ENCODE results near the gene CIC.

- TF ChIP-seq TCFL5 (CRISPR knock-in tag; conservative IDR thresholded peaks at IDR 0.05), result no peak
- no peak for TF ChIP-seq SMARCC2 (IDR thresholded peaks at IDR 0.05; ENCODE audit: low read depth)
- no peak for TF ChIP-seq SIN3A (IDR thresholded peaks at IDR 0.05; ENCODE audit: borderline replicate concordance in 2 of 2, control insufficient read depth in 1 of 2, low read depth in 2 of 2, low read length in 2 of 2)
- no peak for TF ChIP-seq GABPA (tag; conservative IDR thresholded peaks at IDR 0.05; ENCODE audit: low read depth)
- TF ChIP-seq CTCF (IDR thresholded peaks at IDR 0.05 in 2 of 3, conservative IDR thresholded peaks at IDR 0.05 in 1 of 3; ENCODE audit: insufficient read depth in 2 of 3, low read depth in 1 of 3, low read length in 3 of 3), result no peak
- TF ChIP-seq E4F1 (CRISPR knock-in tag; IDR thresholded peaks at IDR 0.05; ENCODE audit: borderline replicate concordance), result no peak
Observed at GRCh38 chr19:42239544-42240220, 29.4 kb upstream of the CIC start.
